ENCODE measurements around the gene SMIM38. TPM values are rescaled to one million over a fixed set of nuclear protein-coding genes. Genes with fewer than 3 reads are reported as not detected.

The SMIM38 gene
- total and polyA plus RNA-seq, 2 experiments from 2014 or later = 0.38 TPM; not detected in 1

DNA sequence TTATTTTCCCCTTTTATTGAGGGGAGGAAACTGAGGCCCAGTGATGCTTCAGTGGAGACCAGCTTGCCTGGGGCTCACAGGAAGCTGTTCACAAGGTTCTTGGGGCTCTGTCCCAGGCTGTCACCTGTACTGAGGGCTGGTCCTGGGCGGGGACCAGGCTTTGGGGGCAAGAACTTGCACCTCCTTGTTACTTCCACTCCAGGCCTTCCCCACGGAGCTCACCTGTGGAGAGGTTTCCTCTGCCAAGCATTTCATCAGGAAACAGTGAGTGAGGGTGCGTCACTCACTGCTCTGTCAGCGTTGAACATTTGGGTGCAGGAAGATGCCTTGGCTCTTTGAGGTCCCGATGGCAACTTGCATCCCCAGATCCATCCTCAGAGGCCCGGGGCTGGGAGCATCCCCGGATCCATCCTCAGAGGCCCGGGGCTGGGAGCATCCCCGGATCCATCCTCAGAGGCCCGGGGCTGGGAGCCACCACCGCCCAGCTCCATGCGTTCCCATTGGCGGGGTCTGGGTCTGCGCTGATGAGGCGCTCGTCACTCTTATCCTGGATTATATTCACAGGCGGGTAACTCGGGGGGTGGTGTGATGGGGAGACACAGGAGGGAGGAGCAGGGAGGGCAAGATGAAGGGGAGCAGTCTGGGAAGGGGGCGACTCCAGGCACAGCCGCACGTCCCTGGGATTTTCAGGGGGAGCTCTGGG lies 1.4 kb upstream of the SMIM38 start (continued):
- TF ChIP-seq, protein P1, sequence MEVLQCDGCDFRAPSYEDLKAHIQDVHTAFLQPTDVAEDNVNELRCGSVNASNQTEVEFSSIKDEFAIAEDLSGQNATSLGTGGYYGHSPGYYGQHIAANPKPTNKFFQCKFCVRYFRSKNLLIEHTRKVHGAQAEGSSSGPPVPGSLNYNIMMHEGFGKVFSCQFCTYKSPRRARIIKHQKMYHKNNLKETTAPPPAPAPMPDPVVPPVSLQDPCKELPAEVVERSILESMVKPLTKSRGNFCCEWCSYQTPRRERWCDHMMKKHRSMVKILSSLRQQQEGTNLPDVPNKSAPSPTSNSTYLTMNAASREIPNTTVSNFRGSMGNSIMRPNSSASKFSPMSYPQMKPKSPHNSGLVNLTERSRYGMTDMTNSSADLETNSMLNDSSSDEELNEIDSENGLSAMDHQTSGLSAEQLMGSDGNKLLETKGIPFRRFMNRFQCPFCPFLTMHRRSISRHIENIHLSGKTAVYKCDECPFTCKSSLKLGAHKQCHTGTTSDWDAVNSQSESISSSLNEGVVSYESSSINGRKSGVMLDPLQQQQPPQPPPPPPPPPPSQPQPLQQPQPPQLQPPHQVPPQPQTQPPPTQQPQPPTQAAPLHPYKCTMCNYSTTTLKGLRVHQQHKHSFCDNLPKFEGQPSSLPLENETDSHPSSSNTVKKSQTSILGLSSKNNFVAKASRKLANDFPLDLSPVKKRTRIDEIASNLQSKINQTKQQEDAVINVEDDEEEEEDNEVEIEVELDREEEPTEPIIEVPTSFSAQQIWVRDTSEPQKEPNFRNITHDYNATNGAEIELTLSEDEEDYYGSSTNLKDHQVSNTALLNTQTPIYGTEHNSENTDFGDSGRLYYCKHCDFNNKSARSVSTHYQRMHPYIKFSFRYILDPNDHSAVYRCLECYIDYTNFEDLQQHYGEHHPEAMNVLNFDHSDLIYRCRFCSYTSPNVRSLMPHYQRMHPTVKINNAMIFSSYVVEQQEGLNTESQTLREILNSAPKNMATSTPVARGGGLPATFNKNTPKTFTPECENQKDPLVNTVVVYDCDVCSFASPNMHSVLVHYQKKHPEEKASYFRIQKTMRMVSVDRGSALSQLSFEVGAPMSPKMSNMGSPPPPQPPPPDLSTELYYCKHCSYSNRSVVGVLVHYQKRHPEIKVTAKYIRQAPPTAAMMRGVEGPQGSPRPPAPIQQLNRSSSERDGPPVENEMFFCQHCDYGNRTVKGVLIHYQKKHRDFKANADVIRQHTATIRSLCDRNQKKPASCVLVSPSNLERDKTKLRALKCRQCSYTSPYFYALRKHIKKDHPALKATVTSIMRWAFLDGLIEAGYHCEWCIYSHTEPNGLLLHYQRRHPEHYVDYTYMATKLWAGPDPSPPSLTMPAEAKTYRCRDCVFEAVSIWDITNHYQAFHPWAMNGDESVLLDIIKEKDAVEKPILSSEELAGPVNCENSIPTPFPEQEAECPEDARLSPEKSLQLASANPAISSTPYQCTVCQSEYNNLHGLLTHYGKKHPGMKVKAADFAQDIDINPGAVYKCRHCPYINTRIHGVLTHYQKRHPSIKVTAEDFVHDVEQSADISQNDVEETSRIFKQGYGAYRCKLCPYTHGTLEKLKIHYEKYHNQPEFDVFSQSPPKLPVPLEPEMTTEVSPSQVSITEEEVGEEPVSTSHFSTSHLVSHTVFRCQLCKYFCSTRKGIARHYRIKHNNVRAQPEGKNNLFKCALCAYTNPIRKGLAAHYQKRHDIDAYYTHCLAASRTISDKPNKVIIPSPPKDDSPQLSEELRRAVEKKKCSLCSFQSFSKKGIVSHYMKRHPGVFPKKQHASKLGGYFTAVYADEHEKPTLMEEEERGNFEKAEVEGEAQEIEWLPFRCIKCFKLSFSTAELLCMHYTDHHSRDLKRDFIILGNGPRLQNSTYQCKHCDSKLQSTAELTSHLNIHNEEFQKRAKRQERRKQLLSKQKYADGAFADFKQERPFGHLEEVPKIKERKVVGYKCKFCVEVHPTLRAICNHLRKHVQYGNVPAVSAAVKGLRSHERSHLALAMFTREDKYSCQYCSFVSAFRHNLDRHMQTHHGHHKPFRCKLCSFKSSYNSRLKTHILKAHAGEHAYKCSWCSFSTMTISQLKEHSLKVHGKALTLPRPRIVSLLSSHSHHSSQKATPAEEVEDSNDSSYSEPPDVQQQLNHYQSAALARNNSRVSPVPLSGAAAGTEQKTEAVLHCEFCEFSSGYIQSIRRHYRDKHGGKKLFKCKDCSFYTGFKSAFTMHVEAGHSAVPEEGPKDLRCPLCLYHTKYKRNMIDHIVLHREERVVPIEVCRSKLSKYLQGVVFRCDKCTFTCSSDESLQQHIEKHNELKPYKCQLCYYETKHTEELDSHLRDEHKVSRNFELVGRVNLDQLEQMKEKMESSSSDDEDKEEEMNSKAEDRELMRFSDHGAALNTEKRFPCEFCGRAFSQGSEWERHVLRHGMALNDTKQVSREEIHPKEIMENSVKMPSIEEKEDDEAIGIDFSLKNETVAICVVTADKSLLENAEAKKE (CRISPR knock-in tag; IDR thresholded peaks at IDR 0.05) = no peak

DNA sequence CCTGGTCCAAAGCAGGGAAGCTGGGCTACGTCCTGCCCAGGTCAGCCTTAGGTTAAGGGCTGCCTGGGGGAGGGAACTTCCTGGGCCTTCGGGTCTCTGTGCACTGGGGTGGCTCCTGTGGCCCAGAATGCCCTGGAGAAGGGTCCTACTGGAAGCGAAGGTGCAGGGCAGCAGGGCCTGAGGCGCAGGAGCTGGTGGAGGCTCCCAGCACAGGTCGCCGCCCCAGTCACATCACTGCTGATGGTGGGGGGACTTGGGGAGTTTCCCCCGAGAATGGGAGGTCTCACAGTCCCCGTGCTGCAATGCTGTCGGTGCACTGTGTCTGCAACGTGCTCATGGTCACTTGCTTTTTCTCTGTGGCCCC lies 815 bp upstream of the SMIM38 start:
- no peak overlapping the region for H3K4me3 Mint-ChIP-seq
- Histone ChIP-seq H3K36me3 (ENCODE audit: insufficient read depth) (no peaks in the 10 kb centered on the region; the same call in 1 of the 2 replicates), H3K4me2 (no peak overlapping the region), H3K4me3 (no peak overlapping the region), H3K4me1 (ENCODE audit: insufficient read depth) (peaks cover 17% of the 10 kb centered on the region), H3K9me2 (ENCODE audit: insufficient read depth) (no peaks in the 10 kb centered on the region), H3K79me2 (replicated peaks; ENCODE audit: insufficient read depth) (no peaks in the 10 kb centered on the region), H4K20me1 (replicated peaks; ENCODE audit: insufficient read depth) (no peaks in the 10 kb centered on the region), H3K27ac (ENCODE audit: low read depth) (no peak overlapping the region), H3K27me3 (ENCODE audit: insufficient read depth) (no peaks in the 10 kb centered on the region), H2AFZ (no peak overlapping the region), H3F3A (replicated peaks; ENCODE audit: low read depth) (no peaks in the 10 kb centered on the region)
- H3K4me1 Mint-ChIP-seq = peaks cover 22% of the 10 kb centered on the region
- peaks cover 17% of the 10 kb centered on the region for H3K27me3 Mint-ChIP-seq (ENCODE audit: insufficient read depth, low read depth, poor library complexity)
- H3K27ac Mint-ChIP-seq = no peak overlapping the region
- ATAC-seq (no peak), DNase-seq (ENCODE audit: low spot score) (no peak)
- H3K9me3 Mint-ChIP-seq = peaks cover 6% of the 10 kb centered on the region; the same call in 2 of the 3 replicates
- TF ChIP-seq, protein P1 (CRISPR knock-in tag; IDR thresholded peaks at IDR 0.05) = no peak
- TF ChIP-seq NANOG (IDR thresholded peaks at IDR 0.05; ENCODE audit: borderline replicate concordance) (no peak), ZNF331 (CRISPR knock-in tag; IDR thresholded peaks at IDR 0.05; ENCODE audit: low read depth) (no peak), ZNF114 (CRISPR knock-in tag; IDR thresholded peaks at IDR 0.05) (no peak), EZH2 (IDR thresholded peaks at IDR 0.05; ENCODE audit: low read depth, unreplicated experiment) (no peak)
- H3K36me3 Mint-ChIP-seq (ENCODE audit: low read depth) = peaks cover 3% of the 10 kb centered on the region; the same call in 2 of the 3 replicates

Measured in GM23338 (cell line).